GM23248 (cell line): ENCODE results near the gene USF1. TPM values are rescaled to one million over a fixed set of nuclear protein-coding genes. Genes with fewer than 3 reads are reported as not detected.
"Not testable (repeated sequence)": the region's sequence is repeated elsewhere in the genome, so short reads cannot be mapped to it uniquely, and the experiment has no call there.

Experiments used
- DNase-seq: peaks from one replicate; pipeline ENCODE4 v3.0.0-alpha.2; 2015
- H2AFZ ChIP-seq: fragments of 200-600 bp; sonication (generic); 2 replicates; pipeline ENCODE4 v1.6.1; 2016; ENCODE audit warnings: antibody characterized with exemption
- H3F3A ChIP-seq: fragments of 200-600 bp; sonication (generic); 2 replicates; pipeline ENCODE4 v1.6.1; 2016; ENCODE audit warnings: mild to moderate bottlenecking, antibody characterized with exemption, mixed run types; ENCODE audit not compliant: insufficient read depth
- H3K27ac ChIP-seq: fragments of 200-600 bp; sonication (generic); 2 replicates; pipeline ENCODE4 v1.5.1; 2016; ENCODE audit warnings: mild to moderate bottlenecking
- H3K27me3 ChIP-seq: fragments of 200-600 bp; sonication (generic); replicated peaks from 2 replicates; pipeline ENCODE4 v1.6.1; 2016; ENCODE audit warnings: mild to moderate bottlenecking; ENCODE audit not compliant: insufficient read depth
- H3K36me3 ChIP-seq: fragments of 200-600 bp; sonication (generic); 2 replicates; pipeline ENCODE4 v1.6.1; 2016; ENCODE audit warnings: low read depth, mild to moderate bottlenecking
- H3K4me1 ChIP-seq: fragments of 200-600 bp; sonication (generic); 2 replicates; pipeline ENCODE4 v1.6.1; 2016; ENCODE audit warnings: mild to moderate bottlenecking; ENCODE audit not compliant: insufficient read depth
- H3K4me2 ChIP-seq: fragments of 200-600 bp; sonication (generic); one replicate; pipeline ENCODE4 v1.6.1; 2016; ENCODE audit warnings: mild to moderate bottlenecking; ENCODE audit not compliant: unreplicated experiment
- H3K4me3 ChIP-seq: fragments of 200-600 bp; sonication (generic); 2 replicates; pipeline ENCODE4 v1.5.1; 2016; ENCODE audit warnings: mild to moderate bottlenecking
- H3K79me2 ChIP-seq: fragments of 200-600 bp; sonication (generic); 2 replicates; pipeline ENCODE4 v1.6.1; 2016; ENCODE audit warnings: mild to moderate bottlenecking; ENCODE audit not compliant: insufficient read depth
- H3K9ac ChIP-seq: fragments of 200-600 bp; sonication (generic); 2 replicates; pipeline ENCODE4 v1.6.1; 2016; ENCODE audit warnings: mild to moderate bottlenecking
- H3K9me2 ChIP-seq: fragments of 200-600 bp; sonication (generic); 2 replicates; pipeline ENCODE4 v1.6.1; 2016; ENCODE audit warnings: mixed run types, mild to moderate bottlenecking, moderate library complexity; ENCODE audit not compliant: insufficient read depth
- H3K9me3 ChIP-seq: fragments of 200-600 bp; sonication (generic); one replicate; pipeline ENCODE4 v1.6.1; 2017; ENCODE audit warnings: low read depth
- H4K20me1 ChIP-seq: fragments of 200-600 bp; sonication (generic); 2 replicates; pipeline ENCODE4 v1.6.0; 2016; ENCODE audit not compliant: insufficient read depth
- EZH2 ChIP-seq: fragments of 200-600 bp; sonication (generic); IDR thresholded peaks from 2 replicates; pipeline ENCODE4 v1.6.1; 2018; ENCODE audit warnings: antibody characterized with exemption, mild to moderate bottlenecking; ENCODE audit not compliant: insufficient read depth, poor library complexity, severe bottlenecking
- EZH2phosphoT487 ChIP-seq: fragments of 200-600 bp; sonication (generic); IDR thresholded peaks from 2 replicates; pipeline ENCODE4 v1.6.1; 2018; ENCODE audit warnings: antibody characterized with exemption, moderate library complexity, mild to moderate bottlenecking, low read depth; ENCODE audit not compliant: insufficient read depth
- WGBS, 2 experiments: methylation state at CpG; one replicate each; pipeline ENCODE4 v1.1.6; 2015 to 2017; ENCODE audit warnings: low lambda C conversion rate in 2 of 2, low coverage in 1 of 2; ENCODE audit errors: missing lambda C conversion rate in 2 of 2; 5-methylcytosine and 5-hydroxymethylcytosine counted together
- in situ Hi-C: fragments of 300-500 bp; cut with MboI; formaldehyde crosslinking; loops from 2 replicates; pipeline ENCODE4 v1.15.0; 2020
- polyA plus RNA-seq: library from polyadenylated mRNA; unstranded; fragments of >200 nt; fragmentation: Nextera tagmentation; extraction: Ambion mirVana; gene quantifications from 2 replicates; pipeline ENCODE4 v1.2.1, GENCODE V29; 2016
- total RNA-seq: library from RNA; depleted of rRNA; stranded (reverse); fragments of >200 nt; shearing (Covaris generic); gene quantifications from 2 replicates; pipeline ENCODE4 v1.2.3, GENCODE V29; 2014

Gene USF1
- total and polyA plus RNA-seq, 2 experiments from 2014 or later = 17.1 to 53.2 TPM

DNA sequence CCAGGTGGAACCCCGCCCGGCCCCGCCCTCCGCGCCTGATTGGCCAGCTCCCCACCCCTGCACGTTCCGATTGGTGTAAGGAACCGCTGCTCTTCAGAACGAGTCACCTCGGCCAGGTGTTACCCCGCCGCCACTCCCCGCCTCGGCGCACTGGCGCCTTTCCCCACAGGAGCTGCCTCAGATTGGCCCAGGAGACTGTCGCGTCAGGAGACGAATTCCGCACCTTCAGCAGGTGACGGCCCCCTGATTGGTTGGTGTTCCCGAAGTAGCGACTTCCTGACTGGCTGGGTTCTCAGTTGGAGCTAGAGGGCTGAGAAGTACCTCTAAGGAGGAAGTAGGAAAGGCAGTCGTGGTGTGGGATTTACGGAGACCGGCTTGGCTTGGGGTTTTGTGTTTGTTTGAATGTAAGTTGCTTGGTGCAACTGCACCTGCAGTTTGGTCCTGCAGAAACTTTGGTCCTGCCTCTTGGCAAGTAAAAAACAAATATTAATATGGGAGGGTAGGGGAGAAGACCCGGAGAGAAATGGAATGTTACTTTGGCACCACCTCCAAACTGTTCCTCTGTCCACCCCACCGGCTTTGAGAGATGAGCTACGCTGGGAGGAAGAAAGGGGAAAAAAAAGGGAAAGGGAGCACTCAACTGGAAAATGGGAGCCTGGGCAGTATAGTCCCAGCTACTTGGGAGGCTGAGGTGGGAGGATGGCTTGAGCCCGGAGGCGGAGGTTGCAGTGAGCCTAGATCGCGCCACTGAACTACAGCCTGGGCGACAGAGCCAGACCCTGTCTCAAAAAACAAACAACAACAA, 24.4 kb downstream of the USF1 start:
- Histone ChIP-seq H3K27me3 (peaks cover 16% of the 10 kb centered on the region), H3K4me1 (peaks cover 8% of the 10 kb centered on the region; the same call in 1 of the 2 replicates), H3K9ac (no peak overlapping the region), H4K20me1 (no peaks in the 10 kb centered on the region), H3K9me3 (no peaks in the 10 kb centered on the region), H3K4me2 (peak overlapping the region; percentile 86), H2AFZ (peak overlapping the region; percentile 80), H3K36me3 (no peaks in the 10 kb centered on the region), H3K27ac (no peak overlapping the region), H3K79me2 (no peaks in the 10 kb centered on the region), H3K4me3 (peak overlapping the region; percentile 73), H3F3A (peaks cover 9% of the 10 kb centered on the region; the same call in 1 of the 2 replicates), H3K9me2 (no peaks in the 10 kb centered on the region)
- in situ Hi-C loops = no loop called here
- no peak for TF ChIP-seq EZH2
- TF ChIP-seq EZH2phosphoT487 = no peak
- DNase-seq = peak; percentile 45
- 18 to 21% methylated on average over 26 to 31 of the region's 34 CpGs for WGBS, 2 experiments

DNA sequence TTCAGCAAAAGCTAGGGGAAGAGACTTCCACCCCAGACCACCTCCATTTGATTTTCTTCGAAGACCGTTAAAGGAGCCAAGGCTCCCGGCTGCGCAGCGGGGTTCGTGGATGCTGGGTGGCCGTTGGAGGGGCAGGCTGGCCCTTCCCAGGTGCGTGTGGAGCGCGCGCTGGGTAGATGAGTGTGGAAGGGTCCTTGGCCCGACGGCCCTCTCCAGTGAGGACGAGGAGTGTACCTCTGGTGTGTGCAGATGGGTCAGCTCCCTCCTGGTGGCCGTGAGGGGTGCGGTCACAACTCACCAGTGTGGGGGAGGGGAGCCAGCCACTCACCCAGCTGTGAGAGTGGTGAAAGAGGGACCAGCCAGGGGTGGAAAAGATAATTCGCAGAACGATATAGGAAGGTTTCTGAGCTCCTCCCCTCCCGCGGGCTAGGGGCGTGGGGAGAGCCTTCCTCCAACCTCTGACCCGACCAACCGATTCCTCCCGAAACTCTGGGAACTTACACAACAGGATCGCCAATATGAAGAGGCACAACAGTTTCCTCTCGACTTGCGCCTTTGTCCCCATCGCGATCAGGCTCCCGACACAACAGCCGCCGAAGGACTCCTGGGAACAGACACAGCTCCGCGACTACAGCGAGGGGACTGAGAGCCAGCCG, 25.1 kb downstream of the USF1 start, which contains the start of gene F11R:
Gene F11R (minus strand): TSS at position 644 of the 656 bp plus-strand sequence. CDS start 79 bp downstream, at position 565.
- no peaks in the 10 kb centered on the region for H3K9me2 ChIP-seq
- peak within 1 kb of the TSS; percentile 80 for H2AFZ ChIP-seq
- no peaks in the 10 kb centered on the region for H3K36me3 ChIP-seq
- no peaks in the 10 kb centered on the region for H4K20me1 ChIP-seq
- H3K79me2 ChIP-seq = no peaks in the 10 kb centered on the region
- H3K4me3 ChIP-seq = peak within 1 kb of the TSS; percentile 73
- peaks cover 16% of the 10 kb centered on the region for H3K27me3 ChIP-seq
- peaks cover 9% of the 10 kb centered on the region; the same call in 1 of the 2 replicates for H3F3A ChIP-seq
- H3K9me3 ChIP-seq = no peaks in the 10 kb centered on the region
- no peak within 1 kb of the TSS for H3K27ac ChIP-seq
- DNase-seq = peak; percentile 45
- H3K4me2 ChIP-seq = peak within 1 kb of the TSS; percentile 86
- TF ChIP-seq EZH2phosphoT487 = no peak
- TF ChIP-seq EZH2 = no peak
- H3K9ac ChIP-seq = no peak within 1 kb of the TSS
- WGBS, 2 experiments = 2 to 3% methylated on average over 34 to 36 of the region's 36 CpGs
- in situ Hi-C loops = no loop called here
- H3K4me1 ChIP-seq = peaks cover 8% of the 10 kb centered on the region; the same call in 1 of the 2 replicates

DNA sequence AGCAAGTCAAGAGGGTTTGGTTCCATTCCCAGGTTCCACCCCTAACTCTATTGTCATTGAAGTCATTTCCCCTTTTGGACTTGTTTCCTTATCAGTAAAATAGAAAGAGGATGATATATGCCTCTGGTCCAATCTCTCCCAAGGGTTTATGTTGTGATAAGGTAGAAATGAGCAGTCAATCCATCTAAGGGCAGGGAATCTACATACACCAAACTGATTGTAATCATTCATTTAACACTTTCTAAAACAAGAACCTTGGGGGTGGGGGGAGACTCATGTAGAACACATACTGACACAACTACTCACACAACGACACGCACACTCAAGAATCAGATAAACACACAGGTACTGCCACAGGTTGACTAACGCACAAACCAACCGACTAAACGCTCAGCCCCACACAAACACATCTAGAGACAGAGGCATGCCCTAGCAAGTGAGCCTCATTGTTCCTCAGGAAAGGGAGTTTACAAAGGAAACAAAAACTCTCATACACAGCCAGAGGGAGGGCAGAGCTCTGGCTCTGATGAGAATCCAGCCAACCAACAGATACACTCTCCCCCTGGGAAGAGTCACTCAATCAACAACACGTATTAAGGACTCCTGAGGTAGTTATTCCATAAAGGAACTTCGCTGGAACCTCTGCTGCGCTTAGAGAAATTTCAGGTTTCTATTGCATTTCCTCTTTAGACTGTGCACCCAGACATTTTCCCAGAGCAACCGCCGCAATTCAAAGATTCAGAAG, 25.9 kb downstream of the USF1 start:
- WGBS, 2 experiments = 18 to 20% methylated on average over 10 of the region's 10 CpGs
- H3K4me1 ChIP-seq = peaks cover 8% of the 10 kb centered on the region; the same call in 1 of the 2 replicates
- H3K79me2 ChIP-seq = no peaks in the 10 kb centered on the region
- no peaks in the 10 kb centered on the region for H3K36me3 ChIP-seq
- peak; percentile 19 for DNase-seq
- peak overlapping the region; percentile 80 for H2AFZ ChIP-seq
- in situ Hi-C loops = no loop called here
- no peak overlapping the region for H3K9ac ChIP-seq
- TF ChIP-seq EZH2 (no peak), EZH2phosphoT487 (no peak)
- H3K27me3 ChIP-seq = peaks cover 16% of the 10 kb centered on the region
- H3K9me2 ChIP-seq = no peaks in the 10 kb centered on the region
- no peak overlapping the region for H3K27ac ChIP-seq
- no peaks in the 10 kb centered on the region for H4K20me1 ChIP-seq
- no peaks in the 10 kb centered on the region for H3K9me3 ChIP-seq
- peak overlapping the region; percentile 73 for H3K4me3 ChIP-seq
- H3F3A ChIP-seq = peaks cover 9% of the 10 kb centered on the region; the same call in 1 of the 2 replicates
- H3K4me2 ChIP-seq = peak overlapping the region; percentile 86

DNA sequence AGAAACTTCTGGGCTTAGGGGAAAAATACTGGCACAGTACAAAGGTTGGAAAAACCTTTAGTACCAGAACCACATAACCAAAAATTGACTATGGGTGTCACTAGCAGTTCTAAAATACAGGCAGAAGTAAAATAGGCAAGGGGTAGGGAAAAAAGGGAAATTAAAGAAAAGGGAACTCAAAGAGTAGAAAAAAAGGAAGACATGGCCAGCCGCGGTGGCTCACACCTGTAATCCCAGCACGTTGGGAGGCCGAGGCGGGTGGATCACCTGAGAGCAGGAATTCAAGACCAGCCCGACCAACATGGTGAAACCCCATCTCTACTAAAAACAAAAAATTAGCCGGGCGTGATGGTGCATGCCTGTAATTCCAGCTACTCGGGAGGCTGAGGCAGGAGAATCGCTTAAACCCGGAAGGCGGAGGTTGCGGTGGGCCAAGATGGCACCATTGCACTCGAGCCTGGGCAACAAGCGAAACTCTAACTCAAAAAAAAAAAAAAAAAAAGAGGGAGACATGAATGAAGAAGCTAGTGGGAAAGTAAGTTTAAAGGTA, 26.6 kb downstream of the USF1 start:
- H3K4me1 ChIP-seq, H3K9me3 ChIP-seq, H3K9ac ChIP-seq, H4K20me1 ChIP-seq, in situ Hi-C loops, H3K36me3 ChIP-seq, H3K27ac ChIP-seq, H3K9me2 ChIP-seq, H3K79me2 ChIP-seq, H2AFZ ChIP-seq, H3F3A ChIP-seq, DNase-seq, H3K4me3 ChIP-seq, H3K4me2 ChIP-seq: not testable (repeated sequence)
- WGBS, 2 experiments = 67 to 70% methylated on average over 15 of the region's 15 CpGs
- peaks cover 16% of the 10 kb centered on the region for H3K27me3 ChIP-seq
